HT1080 (cell line): Measurements from ENCODE around the gene PDE10A. TPM values are rescaled to one million over a fixed set of nuclear protein-coding genes. Genes with fewer than 3 reads are reported as not detected.
A peak's percentile ranks its signal among the peaks of the same experiment; 100 is the strongest.
"Not testable (repeated sequence)": the region's sequence is repeated elsewhere in the genome, so short reads cannot be mapped to it uniquely, and the experiment has no call there.

Experiments used
- DNase-seq: peaks from one replicate; pipeline ENCODE4 v3.0.0-alpha.2; 2015; ENCODE audit warnings: low read depth
- total RNA-seq: library from RNA; depleted of rRNA; stranded (reverse); fragments of >200 nt; shearing (Covaris generic); gene quantifications from 2 replicates; pipeline ENCODE4 v1.2.3, GENCODE V29; 2014

The PDE10A gene
- total RNA-seq, 1 experiment from 2014 or later: 4.4 TPM

GRCh38 chr6:165628955-165629354 is 34.1 kb downstream of the PDE10A start:
- no peak for DNase-seq

DNA sequence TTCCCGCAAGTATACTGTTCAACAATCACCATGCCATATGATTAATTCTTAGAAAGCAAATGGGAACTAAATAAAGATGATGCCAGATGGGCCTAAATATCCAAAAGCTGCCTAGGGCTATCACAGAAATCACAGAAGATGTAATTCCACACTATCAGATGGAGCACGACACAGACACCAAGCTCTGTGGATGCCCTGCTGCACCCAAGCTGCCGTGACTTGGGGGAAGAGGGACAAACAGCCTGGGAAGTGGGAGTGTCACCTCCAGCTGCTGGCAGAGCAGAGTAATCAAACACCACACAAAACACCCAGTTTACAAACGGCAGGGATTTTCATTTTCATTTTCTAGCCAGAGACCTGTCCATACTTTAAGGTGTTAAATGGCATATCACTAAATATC is 35.7 kb downstream of the PDE10A start:
- no peak for DNase-seq

DNA sequence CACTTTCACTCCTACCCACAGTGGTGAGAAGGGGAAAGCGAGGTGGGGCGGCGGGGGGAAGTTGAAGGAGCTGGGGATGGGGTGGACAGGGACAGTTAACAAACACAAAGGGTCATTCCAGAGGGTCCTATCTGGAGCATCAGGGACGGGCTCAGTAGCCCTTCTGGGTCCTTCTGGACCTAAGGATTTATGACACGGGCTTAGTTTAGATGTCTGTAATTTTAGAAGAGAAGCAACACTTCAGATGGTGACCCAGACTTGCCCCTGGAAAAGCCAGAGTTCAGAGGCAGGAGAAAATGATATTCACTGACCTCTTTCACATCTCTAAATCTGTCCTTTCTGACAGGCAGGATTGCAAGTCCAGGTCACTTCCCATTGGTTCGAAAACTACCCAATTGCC is 36.3 kb downstream of the PDE10A start:
- DNase-seq: no peak

DNA sequence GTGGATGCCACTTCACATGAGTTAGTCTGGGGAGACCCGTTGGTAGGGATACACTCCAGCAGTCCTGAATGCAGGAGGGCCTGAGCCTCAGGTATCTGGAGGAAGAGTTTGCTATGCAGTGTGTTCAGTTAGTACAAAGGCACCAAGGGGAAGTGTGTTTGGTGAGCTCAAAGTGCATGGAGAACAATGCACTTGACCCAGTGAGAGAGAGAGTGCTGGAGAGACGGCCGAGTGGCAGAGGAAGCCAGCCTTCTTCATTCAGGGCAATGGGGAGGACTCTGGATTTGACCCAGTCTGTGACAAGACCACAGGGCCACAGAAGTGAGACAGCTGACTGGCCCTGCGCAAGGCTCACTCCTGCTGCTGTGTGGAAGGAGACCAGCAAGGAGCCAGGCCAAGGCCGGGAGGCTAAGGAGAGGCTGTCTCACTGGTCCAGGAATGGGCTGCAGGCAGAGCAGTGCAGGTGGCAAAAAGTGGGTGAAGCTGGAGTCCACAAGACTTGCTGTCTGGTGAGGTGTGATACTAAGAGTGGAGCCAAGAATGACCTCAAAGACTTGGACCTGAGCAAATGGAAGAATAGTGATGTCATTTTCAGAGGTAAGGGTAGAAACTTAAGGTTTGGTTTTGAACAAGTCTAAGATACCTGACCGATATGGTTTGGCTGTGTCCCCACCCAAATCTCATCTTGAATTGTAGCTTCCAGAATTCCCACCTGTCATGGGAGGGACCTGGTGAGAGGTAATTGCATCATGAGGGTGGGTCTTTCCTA is 38.0 kb downstream of the PDE10A start:
- no peak for DNase-seq

DNA sequence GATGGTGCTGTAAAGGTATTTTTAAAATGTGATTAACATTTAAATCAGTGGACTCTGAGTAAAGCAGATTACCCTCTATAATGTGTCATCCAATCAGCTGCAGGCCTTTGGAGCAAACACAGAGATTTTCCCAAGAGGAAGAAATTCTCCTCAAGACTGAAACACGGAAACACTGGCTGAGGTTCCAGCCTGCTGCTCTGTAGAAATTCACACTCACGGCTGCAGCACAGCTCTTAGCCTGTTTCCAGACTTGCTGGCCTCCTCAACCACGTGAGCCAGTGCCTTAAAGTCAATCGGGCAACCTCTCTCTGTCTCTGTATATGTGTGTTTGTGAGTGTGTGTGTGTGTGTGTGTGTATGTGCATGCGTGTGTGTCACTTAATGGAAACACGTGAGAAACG is 41.1 kb downstream of the PDE10A start:
- no peak for DNase-seq

DNA sequence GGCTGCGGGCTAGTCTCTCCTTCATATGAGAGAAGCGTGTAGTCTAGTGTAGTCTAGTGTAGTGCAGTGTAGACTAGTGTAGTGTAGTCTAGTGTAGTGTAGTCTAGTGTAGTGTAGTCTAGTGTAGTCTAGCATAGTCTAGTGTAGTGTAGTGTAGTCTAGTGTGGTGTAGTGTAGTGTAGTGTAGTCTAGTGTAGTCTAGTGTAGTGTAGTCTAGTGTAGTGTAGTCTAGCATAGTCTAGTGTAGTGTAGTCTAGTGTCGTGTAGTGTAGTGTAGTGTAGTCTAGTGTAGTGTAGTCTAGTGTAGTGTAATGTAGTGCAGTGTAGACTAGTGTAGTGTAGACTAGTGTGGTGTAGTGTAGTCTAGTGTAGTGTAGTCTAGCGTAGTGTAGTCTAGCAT is 44.1 kb downstream of the PDE10A start:
- DNase-seq: not testable (repeated sequence)

DNA sequence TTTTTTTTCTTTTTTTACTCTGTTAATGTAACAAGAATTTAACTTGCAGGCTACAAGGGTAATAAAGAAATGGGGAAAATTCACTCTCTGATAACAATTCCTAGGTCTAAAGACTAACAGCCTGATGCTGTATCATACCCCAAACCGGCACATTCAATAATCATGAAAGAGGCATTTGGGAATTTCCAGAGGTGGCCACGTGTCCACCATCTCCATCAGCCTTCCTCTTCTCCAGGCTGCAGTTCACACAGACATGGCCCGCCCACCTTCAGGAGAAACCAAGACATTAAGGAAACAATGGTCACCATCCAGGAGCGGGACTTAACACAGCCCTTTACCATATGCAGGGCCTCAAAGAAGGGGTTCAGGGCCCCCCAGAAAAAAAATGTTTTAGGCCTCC is 44.8 kb downstream of the PDE10A start:
- no peak for DNase-seq

GRCh38 chr6:165617528-165617927 is 45.5 kb downstream of the PDE10A start:
- DNase-seq: no peak

GRCh38 chr6:165616116-165616515 is 46.9 kb downstream of the PDE10A start:
- peak; percentile 40 for DNase-seq

- peak; percentile 57 for DNase-seq
These were observed 47.4 kb downstream of the PDE10A start for GRCh38 chr6:165615636-165616035.

DNA sequence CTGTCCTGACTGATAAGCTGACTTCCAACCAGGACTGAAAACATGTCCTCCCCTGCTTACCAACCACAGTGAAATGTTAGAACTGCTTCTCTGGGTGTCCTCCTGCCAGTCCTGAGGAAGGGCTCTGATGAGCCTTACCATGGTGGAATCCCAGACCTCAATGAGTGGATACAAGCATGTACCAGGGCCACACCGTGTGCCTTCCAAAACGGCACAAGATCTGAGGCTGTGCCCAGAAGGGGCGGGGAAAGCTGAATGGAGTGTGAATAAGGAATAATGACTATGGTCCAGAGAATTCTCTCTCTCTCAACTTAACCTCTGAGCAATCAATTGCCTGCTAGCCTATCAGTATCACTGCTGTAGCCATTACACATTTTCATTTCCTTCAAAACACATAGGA is 51.7 kb downstream of the PDE10A start:
- DNase-seq: no peak

DNA sequence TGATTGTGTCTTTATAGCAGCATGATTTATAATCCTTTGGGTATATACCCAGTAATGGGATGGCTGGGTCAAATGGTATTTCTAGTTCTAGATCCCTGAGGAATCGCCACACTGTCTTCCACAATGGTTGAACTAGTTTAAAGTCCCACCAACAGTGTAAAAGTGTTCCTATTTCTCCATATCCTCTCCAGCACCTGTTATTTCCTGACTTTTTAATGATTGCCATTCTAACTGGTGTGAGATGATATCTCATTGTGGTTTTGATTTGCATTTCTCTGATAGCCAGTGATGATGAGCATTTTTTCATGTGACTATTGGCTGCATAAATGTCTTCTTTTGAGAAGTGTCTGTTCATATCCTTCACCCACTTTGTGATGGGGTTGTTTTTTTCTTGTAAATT is 54.5 kb downstream of the PDE10A start:
- not testable (repeated sequence) for DNase-seq

DNA sequence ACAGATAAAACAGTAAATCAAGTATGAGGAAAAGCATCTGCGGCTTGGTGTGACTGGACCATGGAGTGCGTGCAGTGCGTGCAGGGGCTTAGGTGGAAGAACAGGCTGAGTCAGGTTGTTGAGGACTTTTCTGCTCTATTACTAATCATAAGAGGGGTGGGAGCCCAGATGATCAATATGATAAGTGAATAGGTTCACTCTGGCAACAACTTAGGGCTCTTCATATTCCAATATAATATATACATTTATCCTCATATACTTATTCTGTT is 56.4 kb downstream of the PDE10A start:
- no peak for DNase-seq

- DNase-seq: peak; percentile 7
These were observed 56.9 kb downstream of the PDE10A start for GRCh38 chr6:165605901-165606739.

DNA sequence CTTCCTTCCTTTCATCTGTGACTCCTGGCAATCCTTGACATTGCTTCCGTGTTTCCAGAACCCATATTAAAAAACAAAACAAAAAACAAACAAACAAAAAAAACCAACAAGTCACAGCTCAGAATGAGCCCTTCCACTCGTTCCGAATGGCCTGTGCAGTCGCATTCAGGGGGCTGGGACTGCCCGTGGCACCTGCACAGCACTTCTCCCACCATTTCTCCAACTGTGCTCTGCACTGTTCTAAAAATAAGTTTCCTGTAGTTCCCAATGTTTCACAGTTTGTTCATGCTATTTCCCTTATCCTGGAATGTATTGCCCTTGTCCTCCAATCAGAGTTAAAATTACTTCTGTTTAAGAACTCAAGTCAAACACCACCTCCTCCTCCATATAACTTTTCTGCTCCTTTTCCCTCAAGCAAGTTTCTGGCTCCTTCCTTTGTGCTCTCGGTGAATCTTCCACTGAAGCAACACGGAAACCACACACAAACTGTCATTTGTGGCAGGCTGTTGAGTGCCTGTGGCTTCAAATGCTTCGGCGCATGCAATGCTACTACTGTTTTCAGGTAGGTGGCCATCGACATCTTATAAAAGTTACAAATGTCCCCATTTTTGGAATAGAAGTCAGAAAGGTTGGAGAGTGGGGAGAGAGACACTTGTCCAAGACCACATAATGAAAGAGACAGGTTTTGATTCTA is 57.7 kb downstream of the PDE10A start:
- DNase-seq: no peak

GRCh38 chr6:165602291-165602690 is 60.8 kb downstream of the PDE10A start:
- no peak for DNase-seq

GRCh38 chr6:165600606-165601005 is 62.4 kb downstream of the PDE10A start:
- DNase-seq: no peak

- no peak for DNase-seq
These were observed 63.2 kb downstream of the PDE10A start for GRCh38 chr6:165599596-165600487.

GRCh38 chr6:165599121-165599520 is 63.9 kb downstream of the PDE10A start:
- no peak for DNase-seq

- no peak for DNase-seq
These were observed 65.2 kb downstream of the PDE10A start for GRCh38 chr6:165597821-165598220.

- no peak for DNase-seq
These were observed 68.3 kb downstream of the PDE10A start for GRCh38 chr6:165594584-165595333.
